8988T (cell line): ENCODE measurements around the gene HSPBAP1.
"Not testable (repeated sequence)": the region's sequence is repeated elsewhere in the genome, so short reads cannot be mapped to it uniquely, and the experiment has no call there.

Experiments
- DNase-seq: peaks from one replicate; pipeline ENCODE4 v3.0.0; 2011

The HSPBAP1 gene

DNA sequence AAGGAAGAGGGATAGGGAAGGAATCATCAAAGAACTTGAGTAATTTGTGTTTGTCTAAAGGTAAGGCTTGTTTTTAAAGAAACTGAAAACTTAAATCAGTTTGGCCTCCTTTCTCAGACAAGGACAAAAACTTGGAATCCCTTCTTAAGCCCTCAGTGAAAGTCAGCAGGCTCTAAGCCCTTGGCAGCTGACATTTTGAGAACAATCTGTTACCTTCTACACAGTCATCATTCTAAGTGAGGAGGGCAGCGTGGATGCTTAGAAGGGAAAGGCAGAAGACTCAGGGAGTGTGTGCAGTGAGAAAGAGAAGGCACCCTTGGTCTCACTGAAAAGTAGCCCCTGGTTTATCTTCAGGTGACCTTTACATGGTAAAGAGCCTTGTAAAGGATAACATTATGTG, 10.8 kb downstream of the HSPBAP1 start:
- DNase-seq: no peak

DNA sequence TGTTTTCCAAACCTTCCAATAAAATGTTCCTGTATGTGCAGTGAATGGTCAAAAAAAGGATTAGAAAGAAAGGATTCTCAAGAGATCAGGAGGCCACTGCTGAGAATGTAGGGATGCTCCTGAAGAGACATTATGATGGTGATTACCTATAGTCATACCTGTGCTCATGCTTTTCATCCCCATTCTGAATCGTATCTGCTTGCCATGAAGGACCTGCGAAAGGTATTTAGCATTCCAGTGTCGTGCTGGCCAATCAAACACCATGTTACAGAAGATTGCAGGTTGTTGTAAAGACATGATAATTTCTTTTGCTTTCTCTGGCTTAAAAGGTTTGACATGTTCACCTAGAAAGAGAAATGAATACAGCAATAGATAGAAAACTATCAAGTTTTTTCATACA, 16.1 kb downstream of the HSPBAP1 start:
- DNase-seq: no peak

- DNase-seq: no peak
Measured at GRCh38 chr3:122776675-122777468, 16.8 kb downstream of the HSPBAP1 start.

DNA sequence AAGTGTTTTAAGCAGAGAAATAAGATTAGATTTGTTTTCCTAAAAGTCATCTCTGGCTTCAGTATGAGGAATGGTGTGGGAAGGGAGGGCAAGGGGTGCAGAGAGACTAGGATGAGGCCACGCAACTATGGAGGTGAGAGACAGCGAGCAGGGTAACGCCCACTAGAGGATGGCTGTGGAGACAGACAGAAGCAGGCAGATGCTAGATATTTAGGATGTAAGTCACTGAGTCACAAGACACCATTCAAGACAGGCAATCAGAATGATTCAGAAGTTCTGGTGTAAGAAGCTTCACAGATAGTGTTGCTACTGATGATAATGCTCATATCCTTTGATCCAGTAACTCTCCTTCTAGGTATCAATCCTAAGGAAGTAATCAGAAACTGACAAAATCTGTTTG, 19.1 kb downstream of the HSPBAP1 start:
- DNase-seq: no peak

- no peak for DNase-seq
Measured at GRCh38 chr3:122773944-122774509, 19.6 kb downstream of the HSPBAP1 start.

- no peak for DNase-seq
Measured at GRCh38 chr3:122772827-122773226, 20.8 kb downstream of the HSPBAP1 start.

DNA sequence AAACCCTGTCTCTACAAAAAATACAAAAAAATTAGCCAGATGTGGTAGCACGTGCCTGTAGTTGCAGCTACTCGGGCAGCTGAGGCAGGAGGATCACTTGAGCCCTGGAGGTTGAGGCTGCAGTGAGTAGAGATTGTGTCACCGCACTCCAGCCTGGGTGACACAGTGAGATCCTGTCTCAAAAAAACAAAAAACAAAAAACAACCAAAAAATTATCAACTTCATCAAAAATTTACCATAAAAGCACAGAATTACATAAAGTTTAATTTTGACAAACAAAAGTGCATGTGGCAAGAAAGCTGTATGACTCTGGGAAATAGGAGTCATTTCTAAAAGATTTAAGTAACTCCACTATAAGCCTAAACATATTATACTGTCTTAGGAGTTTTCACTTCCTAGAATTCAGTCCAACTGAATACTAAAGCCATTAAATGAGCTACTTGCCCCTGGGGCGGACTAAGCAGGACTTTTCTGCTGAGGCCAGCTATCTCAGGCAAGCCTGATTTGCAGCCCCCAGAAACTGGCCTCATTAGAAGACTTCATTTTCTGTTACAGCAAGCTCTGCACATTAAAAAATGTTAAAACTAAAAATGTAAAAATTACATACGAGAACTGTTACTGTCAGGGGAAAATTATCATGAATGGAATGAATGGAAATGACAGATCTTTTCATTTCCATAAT, 23.0 kb downstream of the HSPBAP1 start:
- no peak for DNase-seq

- no peak for DNase-seq
Measured at GRCh38 chr3:122767540-122768372, 25.9 kb downstream of the HSPBAP1 start.

- no peak for DNase-seq
Measured at GRCh38 chr3:122766430-122766829, 27.2 kb downstream of the HSPBAP1 start.

- no peak for DNase-seq
Measured at GRCh38 chr3:122760453-122761271, 33.0 kb downstream of the HSPBAP1 start.

GRCh38 chr3:122758877-122759560, 34.6 kb downstream of the HSPBAP1 start:
- no peak for DNase-seq

GRCh38 chr3:122755491-122755890, 38.1 kb downstream of the HSPBAP1 start:
- no peak for DNase-seq

DNA sequence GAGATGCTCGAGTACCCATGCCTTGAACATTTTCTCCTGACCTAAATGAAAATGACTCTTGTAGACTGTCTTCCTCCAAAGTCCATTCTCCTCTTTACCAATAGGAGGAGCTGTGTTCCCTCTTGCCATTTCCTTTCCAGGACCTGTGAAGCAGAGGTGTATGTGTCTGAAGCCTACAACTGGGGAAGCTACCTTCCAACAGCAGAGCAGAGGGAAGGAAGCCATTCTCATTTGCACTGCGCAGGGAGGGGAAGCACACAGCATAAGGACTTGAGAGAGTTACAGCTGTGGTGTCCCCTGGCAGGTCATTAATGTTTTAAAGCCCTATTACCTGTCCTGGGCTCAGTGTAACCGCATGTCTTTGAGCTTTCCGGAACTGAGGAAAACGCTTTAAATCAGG, 38.7 kb downstream of the HSPBAP1 start:
- DNase-seq: peak; percentile 17

GRCh38 chr3:122748347-122748746, 45.3 kb downstream of the HSPBAP1 start:
- DNase-seq: no peak

- not testable (repeated sequence) for DNase-seq
Measured at GRCh38 chr3:122747295-122747694, 46.3 kb downstream of the HSPBAP1 start.

GRCh38 chr3:122745369-122746021, 48.1 kb downstream of the HSPBAP1 start:
- DNase-seq: no peak

- no peak for DNase-seq
Measured at GRCh38 chr3:122743581-122744120, 50.0 kb downstream of the HSPBAP1 start.

GRCh38 chr3:122742234-122742633, 51.4 kb downstream of the HSPBAP1 start:
- DNase-seq: no peak

DNA sequence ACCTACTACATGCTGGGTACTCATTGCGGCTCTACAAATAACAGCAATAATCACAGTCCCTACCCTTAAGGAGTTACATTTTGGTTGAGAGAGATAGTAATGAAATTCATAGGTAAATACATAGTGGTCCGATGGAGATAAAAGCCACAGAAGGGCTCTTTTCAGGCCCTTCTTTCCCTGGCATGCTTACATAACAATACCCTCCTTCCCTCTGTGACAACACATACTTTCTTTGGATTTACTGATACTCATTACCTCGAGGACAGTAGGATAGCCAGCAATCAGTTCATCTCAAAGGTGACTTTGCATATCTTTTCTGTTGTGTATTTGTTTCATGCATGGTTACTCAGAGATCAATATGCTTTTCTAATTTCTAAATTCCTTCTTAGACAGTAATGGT, 54.5 kb downstream of the HSPBAP1 start:
- no peak for DNase-seq

GRCh38 chr3:122732682-122733525, 60.7 kb downstream of the HSPBAP1 start:
- not testable (repeated sequence) for DNase-seq
